GM23248 (cell line): ENCODE results near the gene TMC2.

Source experiments
- EZH2 ChIP-seq: fragments of 200-600 bp; sonication (generic); IDR thresholded peaks from 2 replicates; pipeline ENCODE4 v1.6.1; 2018; ENCODE audit warnings: antibody characterized with exemption, mild to moderate bottlenecking; ENCODE audit not compliant: insufficient read depth, poor library complexity, severe bottlenecking
- EZH2phosphoT487 ChIP-seq: fragments of 200-600 bp; sonication (generic); IDR thresholded peaks from 2 replicates; pipeline ENCODE4 v1.6.1; 2018; ENCODE audit warnings: antibody characterized with exemption, moderate library complexity, mild to moderate bottlenecking, low read depth; ENCODE audit not compliant: insufficient read depth

DNA sequence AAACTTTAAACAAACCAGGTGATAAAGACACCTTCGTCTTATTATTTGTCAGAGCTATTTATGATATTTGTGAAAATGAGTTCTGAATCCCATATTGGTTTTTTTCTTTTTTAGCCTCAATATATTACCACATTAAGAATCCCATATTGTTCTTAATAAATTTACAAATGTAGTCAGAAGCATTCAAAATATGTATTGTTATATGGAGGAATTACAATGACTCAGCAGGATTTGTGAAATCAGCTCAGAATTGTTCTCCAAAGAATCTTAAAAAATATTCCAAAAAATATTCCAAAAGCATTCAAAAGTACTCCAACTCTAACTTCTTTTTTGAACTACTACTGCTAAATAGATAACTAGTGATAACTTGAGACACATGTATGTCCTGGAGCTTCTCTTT is 21.2 kb upstream of the TMC2 start:
- no peak for TF ChIP-seq EZH2
- no peak for TF ChIP-seq EZH2phosphoT487
